Measurements from ENCODE around the gene GNLY.

The GNLY gene

DNA sequence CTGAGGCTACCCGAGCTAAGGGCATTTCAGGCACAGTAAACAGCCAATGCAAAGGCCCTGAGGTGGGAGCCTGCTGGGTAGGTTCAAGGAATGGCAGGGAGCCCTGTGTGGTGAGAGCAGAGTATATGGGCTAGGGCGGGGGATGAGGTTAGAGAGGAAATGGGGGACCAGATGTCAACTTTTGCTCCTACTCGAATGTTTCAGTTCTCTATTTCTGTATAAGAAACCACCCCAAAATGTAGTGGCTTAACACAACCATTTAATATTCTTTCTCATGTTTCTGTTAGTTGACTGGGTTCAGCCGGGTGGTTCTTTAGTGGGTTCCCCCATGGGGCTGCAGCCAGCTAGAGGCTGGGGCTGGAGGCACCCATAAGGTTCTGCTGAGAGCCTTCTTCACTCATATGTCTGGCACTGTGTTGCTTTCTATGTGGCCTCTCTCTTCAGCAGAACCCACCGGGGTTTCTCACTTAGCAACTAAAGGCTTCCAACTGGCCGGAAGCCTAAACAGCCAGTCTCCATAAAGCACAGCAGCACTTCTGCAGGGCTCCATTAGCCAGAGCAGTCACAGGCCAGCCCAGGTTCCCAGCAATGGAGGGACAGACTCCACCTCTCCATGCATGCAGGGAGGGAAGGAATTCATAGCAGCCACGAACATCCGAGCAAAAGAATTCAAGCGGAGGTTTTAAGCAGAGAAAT, 54.0 kb downstream of the GNLY start:
- DNase-seq, result peak in 1 of 2 donors; percentile 29
